Measurements from ENCODE around the gene ATE1. TPM values are rescaled to one million over a fixed set of nuclear protein-coding genes. Genes with fewer than 3 reads are reported as not detected.
A peak's percentile ranks its signal among the peaks of the same experiment; 100 is the strongest.

ATE1 gene
- polyA plus RNA-seq, 2 of the 4 experiments (the other 2 are of a cell fraction): 27.2 to 58.8 TPM

- TF ChIP-seq E2F6 (IDR thresholded peaks at IDR 0.05; ENCODE audit: borderline replicate concordance, low read depth): no peak
- no peak for TF ChIP-seq EHF (CRISPR knock-in tag; IDR thresholded peaks at IDR 0.05)
- TF ChIP-seq POLR2A (IDR thresholded peaks at IDR 0.05; ENCODE audit: low read length): no peak
These were observed 229.5 kb downstream of the ATE1 start (continued) for GRCh38 chr10:121698336-121698735.

GRCh38 chr10:121696854-121697253 lies 231.0 kb downstream of the ATE1 start:
- DNase-seq (ENCODE audit: low read depth in 1 of 2, low spot score in 1 of 2) (peak; percentile 18 to 35), FAIRE-seq (no peak), ATAC-seq (peak in 1 of 2 experiments; percentile 82; a peak in 4 of 6 replicates)
- no peak overlapping the region for H3K27ac ChIP-seq
- H3K4me2 ChIP-seq: no peak overlapping the region
- WGBS (ENCODE audit: missing lambda C conversion rate): 62% methylated on average over 3 of the region's 3 CpGs
- TF ChIP-seq USF2 (IDR thresholded peaks at IDR 0.05) (no peak), NPAS2 (CRISPR knock-in tag; IDR thresholded peaks at IDR 0.05; ENCODE audit: borderline replicate concordance) (no peak), TFCP2L1 (CRISPR knock-in tag; IDR thresholded peaks at IDR 0.05) (no peak), RAD21 (conservative IDR thresholded peaks at IDR 0.05 in 1 of 2, IDR thresholded peaks at IDR 0.05 in 1 of 2) (peak in 1 of 2 experiments; percentile 23; a peak in 1 of 5 replicates)
- ChIA-PET CTCF (interaction anchor here (1.3 to 1.4 kb wide), 2 partner anchors 13 to 755 kb away, joined by 4 read pairs; no protein-coding TSS in a partner anchor), POLR2A (no interaction called here)
- H3K4me1 ChIP-seq: peaks cover under 1% of the 10 kb centered on the region; the same call in 1 of the 3 replicates
- H3K9me3 ChIP-seq: peaks cover 3% of the 10 kb centered on the region; the same call in 1 of the 3 replicates
- no peak overlapping the region for H3K4me3 ChIP-seq

- Histone ChIP-seq H3K4me3 (no peak overlapping the region), H3K27ac (no peak overlapping the region), H3K4me2 (no peak overlapping the region), H3K4me1 (no peaks in the 10 kb centered on the region), H3K9me3 (peaks cover 3% of the 10 kb centered on the region; the same call in 1 of the 3 replicates)
- POLR2A ChIA-PET: no interaction called here
- no peak for FAIRE-seq
- CTCF ChIA-PET: interaction anchor here (0.5 to 1.3 kb wide), 2 partner anchors 14 to 515 kb away, joined by 3 to 4 read pairs; no protein-coding TSS in a partner anchor
- no peak; a peak in 1 of 6 replicates for ATAC-seq
- WGBS (ENCODE audit: missing lambda C conversion rate): 24% methylated on average over 6 of the region's 7 CpGs
- TF ChIP-seq ESRRA (IDR thresholded peaks at IDR 0.05; ENCODE audit: borderline replicate concordance, low read length) (no peak), MAFK (IDR thresholded peaks at IDR 0.05; ENCODE audit: partially characterized antibody) (no peak), FOSB (CRISPR knock-in tag; IDR thresholded peaks at IDR 0.05) (no peak), HEYL (CRISPR knock-in tag; IDR thresholded peaks at IDR 0.05) (no peak), ZFP36 (IDR thresholded peaks at IDR 0.05; ENCODE audit: borderline replicate concordance, partially characterized antibody) (no peak), HDAC2 (IDR thresholded peaks at IDR 0.05) (no peak), CHD4 (IDR thresholded peaks at IDR 0.05; ENCODE audit: borderline replicate concordance) (no peak), RNF2 (IDR thresholded peaks at IDR 0.05; ENCODE audit: borderline replicate concordance, low read depth) (no peak), MAX (IDR thresholded peaks at IDR 0.05) (no peak), KDM5A (IDR thresholded peaks at IDR 0.05) (no peak), NFE2L2 (conservative IDR thresholded peaks at IDR 0.05; ENCODE audit: low read length) (no peak), REST (IDR thresholded peaks at IDR 0.05) (no peak), ZC3H11A (IDR thresholded peaks at IDR 0.05) (no peak), JUNB (IDR thresholded peaks at IDR 0.05) (no peak), KDM1A (IDR thresholded peaks at IDR 0.05; ENCODE audit: low read depth) (no peak), ZNF302 (CRISPR knock-in tag; IDR thresholded peaks at IDR 0.05) (no peak), FOXS1 (CRISPR knock-in tag; IDR thresholded peaks at IDR 0.05) (no peak), POLR2AphosphoS2 (conservative IDR thresholded peaks at IDR 0.05; ENCODE audit: low read length) (no peak), HOXB5 (CRISPR knock-in tag; IDR thresholded peaks at IDR 0.05) (no peak)
- DNase-seq (ENCODE audit: low read depth in 1 of 2, low spot score in 1 of 2): no peak
These were observed 231.9 kb downstream of the ATE1 start for GRCh38 chr10:121695731-121696464.

Data from A549 (cell line).